ENCODE results near the gene TMEM229B.

The TMEM229B gene

DNA sequence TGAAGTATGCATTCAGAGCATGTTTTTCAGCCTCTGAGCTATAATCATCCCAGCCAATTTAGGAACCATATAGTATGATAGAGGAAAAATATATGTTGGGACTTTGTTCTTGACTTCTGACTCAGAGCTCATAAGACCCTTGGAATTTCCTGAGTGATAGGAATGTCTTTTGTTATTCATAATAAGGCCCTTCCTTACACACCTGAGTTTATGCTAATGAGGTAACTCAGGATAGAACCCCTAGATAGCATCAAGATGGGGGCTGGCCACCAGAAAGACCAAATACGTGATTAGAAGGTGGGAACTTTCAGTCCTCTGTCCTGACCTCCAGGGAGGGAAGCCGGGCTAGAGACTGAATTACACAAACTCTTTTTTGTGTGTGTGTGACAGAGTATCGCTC lies 44.1 kb downstream of the TMEM229B start:
- no peaks in the 10 kb centered on the region for H3K9me3 ChIP-seq (ENCODE audit: control insufficient read depth, low read length)
- no peak overlapping the region for H3K27ac ChIP-seq (ENCODE audit: insufficient read depth, low read length, poor library complexity, severe bottlenecking)
- H3K4me1 ChIP-seq (ENCODE audit: control insufficient read depth, insufficient read depth, low read length, poor library complexity, severe bottlenecking) = no peaks in the 10 kb centered on the region
- DNase-seq = no peak
- no peaks in the 10 kb centered on the region for H3K27me3 ChIP-seq (replicated peaks; ENCODE audit: control insufficient read depth, insufficient read depth, low read length, poor library complexity, severe bottlenecking)
- H3K4me3 ChIP-seq (ENCODE audit: insufficient read depth, low read depth, low read length, poor library complexity, severe bottlenecking) = no peak overlapping the region
- H3K36me3 ChIP-seq (ENCODE audit: control insufficient read depth, insufficient read depth, low read length) = no peaks in the 10 kb centered on the region

DNA sequence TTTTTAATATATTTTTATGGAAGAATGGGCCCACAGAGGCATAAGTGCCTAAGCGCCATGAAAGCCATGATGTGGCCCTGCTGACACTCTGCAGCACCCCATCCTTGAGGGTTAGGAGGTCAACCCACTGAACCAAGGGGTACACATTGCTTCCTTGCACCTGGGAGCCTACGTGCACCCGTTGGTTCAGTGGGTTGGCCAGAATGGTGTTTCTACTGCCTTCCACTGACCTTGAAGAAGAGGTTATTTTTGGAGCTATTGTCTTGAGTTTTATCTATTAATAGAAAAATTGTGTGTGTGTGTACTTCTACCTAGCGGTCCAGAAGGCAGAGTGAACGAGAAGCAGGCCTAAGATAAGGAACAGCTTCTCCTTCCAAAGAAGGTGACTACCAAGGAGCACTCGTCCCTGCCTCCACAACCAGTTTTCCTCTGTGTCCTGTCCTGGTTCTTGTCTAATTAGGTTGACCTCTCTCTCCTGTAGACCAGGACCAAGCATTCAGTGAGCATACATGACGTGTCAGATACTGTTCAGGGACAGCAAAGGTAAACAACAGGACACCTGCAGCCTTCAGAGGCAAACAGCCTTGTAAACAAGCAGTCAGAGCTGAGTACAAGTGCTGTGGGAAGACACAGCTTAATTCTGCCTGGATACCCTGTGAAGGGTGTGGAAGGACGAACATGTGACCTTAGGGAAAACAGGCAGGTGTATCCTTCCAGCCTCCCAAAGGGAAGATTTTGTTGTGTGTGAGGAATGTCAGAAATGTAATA lies 46.2 kb downstream of the TMEM229B start:
- no peak overlapping the region for H3K4me3 ChIP-seq (ENCODE audit: insufficient read depth, low read depth, low read length, poor library complexity, severe bottlenecking)
- H3K27ac ChIP-seq (ENCODE audit: insufficient read depth, low read length, poor library complexity, severe bottlenecking) = no peak overlapping the region
- H3K27me3 ChIP-seq (replicated peaks; ENCODE audit: control insufficient read depth, insufficient read depth, low read length, poor library complexity, severe bottlenecking) = no peaks in the 10 kb centered on the region
- no peaks in the 10 kb centered on the region for H3K9me3 ChIP-seq (ENCODE audit: control insufficient read depth, low read length)
- H3K36me3 ChIP-seq (ENCODE audit: control insufficient read depth, insufficient read depth, low read length) = no peaks in the 10 kb centered on the region
- H3K4me1 ChIP-seq (ENCODE audit: control insufficient read depth, insufficient read depth, low read length, poor library complexity, severe bottlenecking) = no peaks in the 10 kb centered on the region
- DNase-seq = no peak

DNA sequence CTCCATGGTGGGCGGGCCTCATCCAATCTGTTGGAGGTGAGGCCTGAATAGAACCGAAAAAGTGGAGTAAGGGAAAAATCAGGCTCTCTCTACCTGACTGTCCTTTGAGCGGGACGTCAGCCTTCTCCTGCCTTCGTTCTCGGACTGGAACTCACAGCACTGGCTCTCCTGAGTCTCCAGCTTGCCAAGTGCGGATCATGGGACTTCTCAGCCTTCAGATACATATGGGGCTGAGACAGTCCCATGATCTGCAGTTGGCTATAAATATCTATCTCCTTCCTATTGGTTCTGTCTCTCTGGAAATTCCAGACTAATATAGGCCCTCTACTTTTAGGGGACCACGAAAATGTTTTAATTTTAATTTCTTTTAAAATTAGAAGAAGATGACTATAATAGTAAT lies 46.8 kb downstream of the TMEM229B start:
- Histone ChIP-seq H3K27me3 (replicated peaks; ENCODE audit: control insufficient read depth, insufficient read depth, low read length, poor library complexity, severe bottlenecking) (no peaks in the 10 kb centered on the region), H3K4me1 (ENCODE audit: control insufficient read depth, insufficient read depth, low read length, poor library complexity, severe bottlenecking) (no peaks in the 10 kb centered on the region), H3K36me3 (ENCODE audit: control insufficient read depth, insufficient read depth, low read length) (no peaks in the 10 kb centered on the region), H3K4me3 (ENCODE audit: insufficient read depth, low read depth, low read length, poor library complexity, severe bottlenecking) (no peak overlapping the region), H3K27ac (ENCODE audit: insufficient read depth, low read length, poor library complexity, severe bottlenecking) (no peak overlapping the region), H3K9me3 (ENCODE audit: control insufficient read depth, low read length) (no peaks in the 10 kb centered on the region)
- DNase-seq = no peak

DNA sequence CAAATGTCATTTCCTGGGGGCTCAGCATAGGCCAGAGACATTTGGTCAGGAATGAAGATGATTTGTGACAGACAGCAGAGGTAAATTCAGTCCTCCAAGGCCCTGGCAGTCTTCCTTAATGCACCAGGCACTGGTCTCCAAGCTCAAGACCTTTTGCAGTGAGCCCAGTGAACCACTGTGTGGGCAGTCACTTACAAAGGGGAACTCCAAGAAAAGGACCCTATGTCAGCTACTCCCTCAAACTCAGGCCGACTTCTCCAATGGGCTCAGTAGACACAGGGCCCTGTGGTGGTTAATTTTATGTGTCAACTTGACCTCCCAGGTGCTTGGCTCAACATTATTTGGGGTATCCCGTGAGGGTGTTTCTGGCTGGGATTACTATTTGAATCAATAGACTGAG lies 47.3 kb downstream of the TMEM229B start:
- DNase-seq = no peak
- no peaks in the 10 kb centered on the region for H3K27me3 ChIP-seq (replicated peaks; ENCODE audit: control insufficient read depth, insufficient read depth, low read length, poor library complexity, severe bottlenecking)
- H3K36me3 ChIP-seq (ENCODE audit: control insufficient read depth, insufficient read depth, low read length) = no peaks in the 10 kb centered on the region
- H3K4me3 ChIP-seq (ENCODE audit: insufficient read depth, low read depth, low read length, poor library complexity, severe bottlenecking) = no peak overlapping the region
- H3K4me1 ChIP-seq (ENCODE audit: control insufficient read depth, insufficient read depth, low read length, poor library complexity, severe bottlenecking) = no peaks in the 10 kb centered on the region
- H3K9me3 ChIP-seq (ENCODE audit: control insufficient read depth, low read length) = no peaks in the 10 kb centered on the region
- no peak overlapping the region for H3K27ac ChIP-seq (ENCODE audit: insufficient read depth, low read length, poor library complexity, severe bottlenecking)

DNA sequence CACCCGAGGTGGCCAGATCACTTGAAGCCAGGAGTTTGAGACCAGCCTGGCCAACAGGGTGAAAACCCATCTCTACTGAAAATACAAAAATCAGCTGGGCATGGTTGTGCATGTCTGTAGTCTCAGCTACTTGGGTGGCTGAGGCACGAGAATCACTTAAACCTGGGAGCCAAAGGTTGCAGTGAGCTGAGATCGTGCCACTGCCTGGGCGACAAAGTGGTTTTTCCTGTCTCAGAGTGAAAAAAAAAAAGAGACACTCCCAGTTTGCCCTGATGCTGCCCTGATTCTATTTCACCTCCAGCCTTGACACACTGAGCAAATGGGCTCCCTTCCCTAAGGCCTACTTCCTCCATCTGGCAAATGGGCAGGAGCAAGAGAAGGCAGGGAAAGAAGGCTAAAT lies 48.0 kb downstream of the TMEM229B start:
- H3K4me1 ChIP-seq (ENCODE audit: control insufficient read depth, insufficient read depth, low read length, poor library complexity, severe bottlenecking) = no peaks in the 10 kb centered on the region
- H3K9me3 ChIP-seq (ENCODE audit: control insufficient read depth, low read length) = no peaks in the 10 kb centered on the region
- H3K4me3 ChIP-seq (ENCODE audit: insufficient read depth, low read depth, low read length, poor library complexity, severe bottlenecking) = no peak overlapping the region
- H3K36me3 ChIP-seq (ENCODE audit: control insufficient read depth, insufficient read depth, low read length) = no peaks in the 10 kb centered on the region
- H3K27me3 ChIP-seq (replicated peaks; ENCODE audit: control insufficient read depth, insufficient read depth, low read length, poor library complexity, severe bottlenecking) = no peaks in the 10 kb centered on the region
- no peak for DNase-seq
- no peak overlapping the region for H3K27ac ChIP-seq (ENCODE audit: insufficient read depth, low read length, poor library complexity, severe bottlenecking)

DNA sequence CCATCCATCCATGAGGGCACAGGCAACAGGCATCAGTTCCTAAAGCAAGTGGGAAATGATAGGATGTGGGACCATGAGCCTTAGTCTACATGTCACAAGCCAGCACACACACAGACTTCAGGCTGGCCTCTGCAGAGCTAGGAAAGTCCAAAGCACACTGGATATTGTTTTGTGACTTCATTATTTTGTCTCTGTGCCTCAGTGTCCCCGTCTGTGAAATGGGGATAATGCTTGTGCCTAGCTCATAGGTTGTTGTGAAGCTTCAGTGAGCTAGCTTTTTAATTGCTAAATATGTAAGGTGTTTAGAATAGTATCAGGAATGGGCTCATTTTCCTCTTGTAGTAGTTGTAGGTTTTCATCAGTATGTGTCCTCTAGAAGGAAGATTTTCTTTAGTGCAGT lies 49.6 kb downstream of the TMEM229B start:
- Histone ChIP-seq H3K9me3 (ENCODE audit: control insufficient read depth, low read length) (no peaks in the 10 kb centered on the region), H3K4me3 (ENCODE audit: insufficient read depth, low read depth, low read length, poor library complexity, severe bottlenecking) (no peak overlapping the region), H3K36me3 (ENCODE audit: control insufficient read depth, insufficient read depth, low read length) (no peaks in the 10 kb centered on the region), H3K27ac (ENCODE audit: insufficient read depth, low read length, poor library complexity, severe bottlenecking) (no peak overlapping the region), H3K27me3 (replicated peaks; ENCODE audit: control insufficient read depth, insufficient read depth, low read length, poor library complexity, severe bottlenecking) (no peaks in the 10 kb centered on the region), H3K4me1 (ENCODE audit: control insufficient read depth, insufficient read depth, low read length, poor library complexity, severe bottlenecking) (no peaks in the 10 kb centered on the region)
- DNase-seq = no peak

DNA sequence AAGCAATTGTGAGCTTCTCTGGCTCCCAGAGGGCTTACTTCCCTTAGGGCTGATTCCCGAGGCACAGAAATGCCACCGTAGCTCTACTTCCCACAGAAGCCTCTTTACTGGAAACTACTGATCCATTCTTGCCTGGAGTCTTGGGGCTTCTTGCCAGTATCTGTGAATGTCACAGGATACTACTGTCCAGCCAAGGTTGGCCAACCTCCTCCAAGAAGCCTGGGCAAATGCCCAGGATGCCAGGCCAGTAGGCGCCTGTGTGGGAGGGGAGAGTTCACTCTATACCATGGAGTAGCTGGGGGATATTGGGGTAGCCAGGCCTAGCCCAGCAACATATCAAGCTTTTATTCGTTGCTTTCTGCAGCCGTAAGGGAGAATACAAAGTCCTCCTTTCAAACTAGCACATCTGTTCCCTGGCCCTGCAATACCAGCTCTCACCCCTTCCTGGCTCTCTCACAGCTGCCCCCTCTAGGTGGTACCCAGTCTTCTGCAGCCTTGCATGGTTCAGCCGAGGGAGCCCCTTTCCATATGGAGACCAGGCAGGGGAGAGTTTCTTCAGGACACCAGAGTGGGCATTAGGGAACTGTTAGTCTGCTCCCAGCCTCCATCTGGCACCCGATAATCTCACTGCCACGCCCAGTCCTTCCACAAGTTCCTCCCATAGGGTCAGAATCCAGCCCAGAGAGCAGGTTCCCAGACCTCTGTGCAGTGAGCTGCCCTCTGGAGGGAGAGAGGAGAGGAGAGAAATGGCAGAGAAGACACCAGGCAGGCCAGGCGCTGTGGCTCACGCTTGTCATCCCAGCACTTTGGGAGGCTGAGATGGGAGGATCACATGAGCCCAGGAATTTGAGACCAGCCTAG lies 52.3 kb downstream of the TMEM229B start:
- H3K27ac ChIP-seq (ENCODE audit: insufficient read depth, low read length, poor library complexity, severe bottlenecking) = no peak overlapping the region
- H3K4me1 ChIP-seq (ENCODE audit: control insufficient read depth, insufficient read depth, low read length, poor library complexity, severe bottlenecking) = no peaks in the 10 kb centered on the region
- H3K9me3 ChIP-seq (ENCODE audit: control insufficient read depth, low read length) = no peaks in the 10 kb centered on the region
- no peaks in the 10 kb centered on the region for H3K36me3 ChIP-seq (ENCODE audit: control insufficient read depth, insufficient read depth, low read length)
- no peaks in the 10 kb centered on the region for H3K27me3 ChIP-seq (replicated peaks; ENCODE audit: control insufficient read depth, insufficient read depth, low read length, poor library complexity, severe bottlenecking)
- no peak for DNase-seq
- H3K4me3 ChIP-seq (ENCODE audit: insufficient read depth, low read depth, low read length, poor library complexity, severe bottlenecking) = no peak overlapping the region

DNA sequence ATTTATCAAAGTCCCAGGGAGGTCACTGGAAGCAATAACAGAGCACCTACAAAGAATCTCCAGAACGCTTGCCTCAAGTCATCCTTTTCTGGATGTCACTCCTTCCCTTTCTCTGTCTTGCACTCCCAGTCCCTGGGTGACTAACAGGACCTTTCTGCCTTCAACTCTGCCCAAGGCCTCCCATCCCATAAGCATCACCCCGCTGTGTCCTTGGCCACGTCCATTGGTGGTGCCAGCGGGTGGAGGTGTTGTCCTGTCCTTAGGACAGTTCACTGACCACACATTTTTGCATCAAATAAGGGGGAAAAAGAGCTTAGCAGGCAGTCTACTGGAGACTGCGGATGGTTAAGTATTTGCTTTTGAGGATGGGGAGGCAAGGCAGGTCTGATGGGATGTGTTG lies 52.9 kb downstream of the TMEM229B start:
- Histone ChIP-seq H3K36me3 (ENCODE audit: control insufficient read depth, insufficient read depth, low read length) (no peaks in the 10 kb centered on the region), H3K4me3 (ENCODE audit: insufficient read depth, low read depth, low read length, poor library complexity, severe bottlenecking) (no peak overlapping the region), H3K9me3 (ENCODE audit: control insufficient read depth, low read length) (no peaks in the 10 kb centered on the region), H3K27ac (ENCODE audit: insufficient read depth, low read length, poor library complexity, severe bottlenecking) (no peak overlapping the region), H3K27me3 (replicated peaks; ENCODE audit: control insufficient read depth, insufficient read depth, low read length, poor library complexity, severe bottlenecking) (no peaks in the 10 kb centered on the region), H3K4me1 (ENCODE audit: control insufficient read depth, insufficient read depth, low read length, poor library complexity, severe bottlenecking) (no peaks in the 10 kb centered on the region)
- DNase-seq = no peak

DNA sequence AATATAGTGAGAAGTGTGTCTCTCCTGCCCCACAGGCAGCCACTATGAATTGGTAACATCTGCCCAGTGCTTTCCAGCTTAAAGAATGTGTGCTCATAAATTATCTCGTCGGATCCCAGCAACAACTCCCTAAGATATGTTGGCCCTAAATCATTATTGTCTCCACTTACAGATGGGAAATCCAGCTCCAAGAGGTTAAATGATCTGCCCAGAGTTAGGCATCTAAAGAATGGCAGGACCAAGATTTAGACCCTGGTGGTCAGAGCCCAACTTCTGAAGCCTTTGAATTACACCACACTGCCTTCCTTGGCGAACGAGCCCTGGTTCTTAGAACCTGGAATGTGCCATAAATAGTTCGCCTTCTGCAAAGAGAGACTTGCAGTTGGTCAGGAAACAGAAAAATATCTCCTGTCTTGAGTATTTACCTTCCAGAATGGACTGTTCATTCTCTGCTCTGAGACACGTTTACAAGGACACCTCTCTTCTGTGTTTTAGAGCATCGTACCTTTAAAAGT lies 56.4 kb downstream of the TMEM229B start:
- no peaks in the 10 kb centered on the region for H3K27me3 ChIP-seq (replicated peaks; ENCODE audit: control insufficient read depth, insufficient read depth, low read length, poor library complexity, severe bottlenecking)
- H3K4me3 ChIP-seq (ENCODE audit: insufficient read depth, low read depth, low read length, poor library complexity, severe bottlenecking) = no peak overlapping the region
- no peak overlapping the region for H3K27ac ChIP-seq (ENCODE audit: insufficient read depth, low read length, poor library complexity, severe bottlenecking)
- peaks cover 2% of the 10 kb centered on the region for H3K4me1 ChIP-seq (ENCODE audit: control insufficient read depth, insufficient read depth, low read length, poor library complexity, severe bottlenecking)
- DNase-seq = no peak
- no peaks in the 10 kb centered on the region for H3K36me3 ChIP-seq (ENCODE audit: control insufficient read depth, insufficient read depth, low read length)
- H3K9me3 ChIP-seq (ENCODE audit: control insufficient read depth, low read length) = no peaks in the 10 kb centered on the region

Measured in effector memory CD4-positive, alpha-beta T cell (primary cell).